Suppressor macrophage treated with lipopolysaccharide for 4 hours (primary cell): ENCODE measurements around the gene RAB3IL1.

Source experiments
- DNase-seq: peaks from one replicate; pipeline ENCODE4 v3.0.0-alpha.2; 2020

Gene RAB3IL1

DNA sequence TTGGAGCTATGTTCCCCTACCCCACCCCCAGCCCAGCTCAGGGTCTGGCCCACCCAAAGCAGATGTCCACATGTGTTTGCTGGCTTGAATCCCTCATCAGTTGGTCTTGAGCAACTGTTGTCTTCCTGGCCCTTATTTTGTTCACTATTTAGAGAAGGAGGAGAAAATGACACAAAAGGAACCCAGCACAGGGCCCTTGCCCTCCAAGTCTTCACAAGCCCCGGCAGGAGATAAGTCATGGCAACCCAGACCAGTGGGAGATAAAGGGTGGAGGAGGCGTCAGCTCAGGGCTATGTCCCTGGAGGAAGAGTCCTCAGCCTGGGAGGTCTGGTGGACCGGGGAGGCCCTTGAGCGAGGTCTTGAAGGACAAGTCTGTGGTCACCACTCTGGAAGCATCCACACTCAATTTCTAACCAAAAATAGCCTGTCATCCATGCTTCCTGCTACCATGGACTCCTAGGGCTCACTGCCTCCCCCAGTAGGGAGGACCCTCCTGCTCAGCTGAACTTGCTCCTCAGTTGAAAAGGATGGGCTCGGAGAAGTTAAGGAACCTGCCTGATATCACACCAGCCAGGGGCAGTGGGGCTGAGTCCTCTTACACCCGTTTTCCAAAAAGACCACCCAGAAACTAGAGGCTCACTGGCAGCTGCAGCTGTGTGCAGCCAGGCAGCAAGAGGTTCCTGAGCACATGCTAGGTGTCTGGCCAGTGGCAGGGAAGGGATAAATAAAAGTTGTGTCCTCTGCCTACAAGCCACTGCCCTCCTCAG is 1.8 kb upstream of the RAB3IL1 start:
- no peak for DNase-seq

- no peak for DNase-seq
Observed at GRCh38 chr11:61918251-61918937, 1.0 kb upstream of the RAB3IL1 start.

DNA sequence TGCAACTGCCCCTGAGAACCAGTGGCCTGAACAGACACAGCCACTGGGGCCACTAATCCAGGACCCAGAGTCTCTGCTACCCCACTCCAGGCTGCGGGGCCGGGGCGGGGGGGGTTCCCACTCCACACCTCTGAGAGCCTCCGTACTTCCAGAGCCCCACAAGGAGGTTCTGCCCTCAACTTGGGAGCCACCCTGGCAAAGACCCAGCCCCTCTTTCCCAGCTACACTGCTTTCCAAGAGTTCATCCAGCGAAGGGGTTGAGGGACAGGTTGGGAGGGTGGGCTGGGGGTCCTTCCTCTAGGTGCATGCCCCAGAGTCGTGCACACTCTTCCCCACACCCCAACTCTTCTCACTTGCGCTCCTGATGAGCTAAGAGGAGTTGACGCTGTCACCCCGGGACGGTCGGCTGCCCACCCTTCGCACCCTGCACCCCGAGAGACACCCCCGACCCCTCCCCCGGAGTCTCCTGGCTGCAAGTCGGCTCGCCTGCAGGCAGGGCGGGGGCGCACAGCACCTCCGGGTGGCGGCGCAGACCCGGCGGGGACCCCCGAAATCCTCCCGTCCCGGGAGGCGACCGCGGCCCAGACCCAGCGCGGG is 531 bp downstream of the RAB3IL1 start:
- DNase-seq = no peak

DNA sequence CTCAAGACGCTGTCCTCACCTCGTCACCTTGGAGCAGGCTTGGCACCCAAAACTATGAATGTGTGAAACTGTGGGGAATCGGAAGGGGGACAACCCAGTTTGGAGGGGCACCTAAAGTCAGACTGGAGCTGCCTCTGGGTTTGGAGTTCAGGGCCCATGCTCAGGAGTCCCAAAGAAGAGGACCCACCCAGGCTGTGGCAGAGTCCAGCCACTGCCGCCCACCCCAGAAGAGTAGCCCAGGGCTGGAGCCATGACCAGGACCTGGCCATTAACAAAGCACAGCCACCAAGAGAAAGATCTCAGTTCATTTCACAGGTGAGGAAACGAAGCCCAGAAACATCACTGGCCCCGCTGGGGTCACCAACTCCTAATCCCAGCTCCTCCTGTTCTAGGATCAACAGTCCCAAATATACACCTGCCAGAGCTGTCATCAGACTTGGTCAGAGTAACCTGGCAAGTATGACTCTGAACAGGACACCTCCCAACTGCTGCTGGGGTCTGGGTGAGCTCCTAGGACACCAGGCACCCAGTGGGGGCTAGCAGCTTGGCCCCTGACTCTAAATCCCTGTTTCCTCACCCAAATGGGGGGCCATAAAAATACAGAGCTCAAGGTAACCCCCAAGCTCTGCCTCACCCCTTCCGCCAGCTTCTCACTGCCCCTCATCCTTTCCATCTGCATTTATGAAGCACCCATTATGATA is 2.7 kb downstream of the RAB3IL1 start:
- no peak for DNase-seq

- no peak for DNase-seq
Observed at GRCh38 chr11:61913699-61914395, 3.5 kb downstream of the RAB3IL1 start.

DNA sequence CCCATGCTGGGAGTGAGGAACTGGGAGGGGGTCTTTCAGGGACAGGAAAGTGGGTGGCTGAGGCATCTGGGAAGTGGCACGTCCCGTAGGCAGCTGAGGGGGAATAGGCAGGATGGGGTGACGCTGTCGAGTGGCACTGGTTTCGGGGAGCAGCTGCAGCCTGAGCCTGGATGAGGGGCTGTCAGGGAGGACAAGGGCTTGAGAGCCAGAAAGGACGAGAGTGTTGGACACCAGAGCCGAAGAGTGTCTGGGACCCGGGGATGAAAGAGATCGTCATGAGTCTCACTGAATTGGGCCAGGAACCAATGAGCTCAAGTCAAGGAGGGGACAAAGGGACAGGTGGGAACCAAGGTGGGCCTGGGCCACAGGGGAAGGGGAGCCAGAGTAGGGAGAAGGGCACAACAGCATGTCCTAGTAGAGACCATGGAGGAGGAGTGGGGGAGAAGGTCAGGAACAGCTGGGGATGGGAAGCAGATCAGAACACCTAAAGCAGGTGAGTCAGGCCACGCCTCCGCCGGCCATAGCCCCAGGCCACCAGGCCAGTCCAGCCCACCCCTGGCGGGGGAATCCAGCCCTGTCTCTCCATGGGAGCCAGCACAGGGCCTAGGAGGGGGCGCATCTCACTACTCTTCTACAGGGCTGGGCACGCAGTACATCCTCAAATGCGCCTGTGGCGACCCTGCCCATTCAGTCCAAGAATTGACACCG is 4.2 kb downstream of the RAB3IL1 start:
- DNase-seq = no peak

- peak; percentile 87 for DNase-seq
Observed at GRCh38 chr11:61912530-61912898, 4.9 kb downstream of the RAB3IL1 start.

GRCh38 chr11:61911701-61912529 is 5.5 kb downstream of the RAB3IL1 start:
- DNase-seq = no peak

DNA sequence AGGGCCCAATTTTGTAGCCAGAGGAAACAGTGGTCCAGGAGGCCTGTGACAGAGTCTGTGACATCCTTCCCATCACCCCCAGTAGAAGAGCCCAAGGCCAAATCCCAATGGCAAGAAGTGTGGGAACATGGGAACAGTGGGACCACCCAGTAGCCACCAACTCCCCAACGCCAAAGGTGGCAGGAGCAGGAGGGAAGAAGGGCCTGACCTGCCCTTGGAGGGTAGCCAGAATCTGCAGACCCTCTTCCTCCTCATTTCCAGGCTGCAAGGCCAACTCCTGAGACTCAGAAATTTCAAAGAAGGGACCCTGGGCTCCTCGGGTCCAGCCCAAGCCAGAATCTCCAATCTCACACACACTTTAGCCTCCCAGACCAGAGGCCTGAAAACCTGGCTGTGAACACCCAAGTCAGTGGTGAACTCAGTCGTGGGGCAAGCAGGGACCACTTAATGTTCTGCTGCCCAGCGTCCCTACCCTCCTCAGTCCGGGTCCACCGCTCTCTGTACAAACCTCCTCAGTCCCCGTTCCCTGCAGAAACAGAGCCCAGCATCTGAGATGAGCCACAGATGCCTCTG is 6.2 kb downstream of the RAB3IL1 start:
- no peak for DNase-seq

DNA sequence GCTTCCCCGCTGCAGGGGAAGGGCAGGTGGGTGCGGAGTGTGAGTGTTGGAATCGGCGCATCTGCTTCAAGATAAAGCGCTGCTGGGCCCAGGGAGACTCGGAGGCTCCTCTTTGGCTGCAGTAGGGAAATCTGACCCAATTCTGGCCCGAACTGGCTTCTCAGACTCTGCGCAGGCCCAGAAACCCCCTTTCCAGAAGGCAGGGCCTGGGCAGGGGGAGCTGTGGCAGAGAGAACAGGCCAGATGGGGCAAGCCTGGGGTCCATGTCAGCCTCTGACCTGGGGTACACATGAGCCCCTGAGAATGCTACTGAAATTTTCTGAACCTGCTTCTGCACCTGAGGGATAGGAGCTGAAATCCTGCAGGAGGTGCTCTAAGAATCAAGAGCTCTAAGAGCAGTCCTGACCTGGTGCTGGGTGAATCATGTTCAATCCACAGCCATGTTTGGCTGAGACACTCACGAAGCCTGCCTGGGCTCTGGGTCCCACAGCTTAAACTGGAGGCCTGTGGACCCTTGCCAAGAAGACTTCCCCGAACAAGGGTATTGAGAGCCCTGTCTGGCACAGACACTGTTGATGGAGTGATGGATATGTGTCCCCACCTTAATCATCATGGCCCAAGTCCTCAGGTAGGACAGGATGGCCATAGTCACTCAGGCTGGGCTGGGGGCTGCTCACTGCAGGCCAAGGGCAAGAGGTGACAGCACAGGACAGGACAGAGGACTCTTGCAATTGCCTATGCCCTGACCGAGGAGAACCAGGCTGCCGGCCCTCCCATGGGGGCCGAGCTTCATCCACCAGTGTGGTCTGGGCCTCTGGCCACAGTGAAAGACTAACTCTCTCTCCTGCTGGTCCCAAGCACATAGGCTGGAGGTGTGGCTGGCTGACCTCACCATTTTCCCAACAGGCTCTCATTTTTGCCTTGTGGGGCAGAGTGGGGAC is 6.9 kb downstream of the RAB3IL1 start:
- no peak for DNase-seq

DNA sequence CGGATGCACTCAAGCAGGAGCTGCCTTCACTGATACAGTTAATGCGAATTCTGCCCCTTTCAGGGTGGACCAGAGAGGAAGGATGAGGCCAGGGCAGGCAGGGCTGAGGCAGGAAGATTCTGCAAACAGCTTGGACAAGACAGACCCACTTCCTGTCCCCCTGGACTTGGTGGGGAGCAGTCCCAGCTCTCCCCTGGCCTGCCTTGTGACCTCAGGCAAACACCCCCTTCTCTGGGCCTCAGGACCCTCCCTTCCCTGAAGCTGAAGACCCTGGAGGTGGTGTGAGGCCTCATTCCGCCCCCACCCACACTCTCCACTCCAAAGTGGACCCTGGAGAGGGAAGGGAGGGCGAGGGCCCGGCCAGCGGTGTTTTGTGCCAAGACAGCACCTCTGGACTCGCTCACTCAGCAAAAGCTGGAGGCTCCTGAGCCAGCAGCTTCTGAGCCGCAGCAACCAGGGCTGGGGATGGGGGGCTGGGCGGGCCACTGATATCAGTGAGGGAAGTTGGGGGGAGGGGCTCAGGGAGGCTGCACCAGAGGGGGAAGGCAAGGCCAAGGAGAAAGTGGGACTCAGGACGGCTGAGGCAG is 8.5 kb downstream of the RAB3IL1 start:
- DNase-seq = no peak

GRCh38 chr11:61907871-61908729 is 9.3 kb downstream of the RAB3IL1 start:
- no peak for DNase-seq

DNA sequence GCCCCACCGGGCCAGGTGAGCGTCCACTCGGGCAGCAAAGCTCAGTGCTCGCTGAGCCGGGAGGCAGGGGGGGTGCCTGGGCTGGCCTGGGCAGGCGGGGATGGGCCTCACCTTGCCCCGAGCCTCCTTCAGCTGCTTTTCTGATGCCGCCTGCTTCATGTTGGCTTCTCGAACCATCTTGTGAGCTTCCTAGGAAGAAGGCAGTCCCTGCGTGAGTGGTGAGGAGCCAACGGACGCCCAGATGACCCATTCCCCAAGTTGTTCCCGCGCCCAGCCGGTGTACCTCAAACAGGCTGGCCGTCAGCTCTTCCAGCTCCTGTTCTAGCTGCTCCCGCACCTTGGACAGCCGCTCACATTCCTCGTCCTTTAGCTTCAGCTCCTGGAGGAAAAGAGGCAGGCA is 10.1 kb downstream of the RAB3IL1 start:
- DNase-seq = no peak

DNA sequence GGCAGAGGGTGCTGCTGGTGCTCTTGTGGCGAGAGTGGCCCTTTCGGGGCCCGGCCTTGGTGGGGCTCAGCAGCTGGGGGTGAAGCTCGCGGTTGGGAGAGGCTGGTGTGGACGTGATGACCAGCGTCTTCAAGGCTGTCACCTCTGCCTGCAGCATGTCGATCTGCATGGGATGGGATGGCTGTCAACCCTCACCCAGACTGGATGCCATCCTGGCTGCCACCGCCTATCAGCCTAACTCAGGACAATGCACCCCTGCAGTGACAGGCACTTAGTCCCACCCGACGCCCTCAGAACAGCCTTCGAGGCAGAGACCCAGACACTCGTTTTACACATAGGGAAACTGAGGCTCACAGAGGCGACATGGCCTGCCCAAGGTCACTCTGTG is 10.8 kb downstream of the RAB3IL1 start:
- no peak for DNase-seq

- no peak for DNase-seq
Observed at GRCh38 chr11:61905801-61906521, 11.4 kb downstream of the RAB3IL1 start.

DNA sequence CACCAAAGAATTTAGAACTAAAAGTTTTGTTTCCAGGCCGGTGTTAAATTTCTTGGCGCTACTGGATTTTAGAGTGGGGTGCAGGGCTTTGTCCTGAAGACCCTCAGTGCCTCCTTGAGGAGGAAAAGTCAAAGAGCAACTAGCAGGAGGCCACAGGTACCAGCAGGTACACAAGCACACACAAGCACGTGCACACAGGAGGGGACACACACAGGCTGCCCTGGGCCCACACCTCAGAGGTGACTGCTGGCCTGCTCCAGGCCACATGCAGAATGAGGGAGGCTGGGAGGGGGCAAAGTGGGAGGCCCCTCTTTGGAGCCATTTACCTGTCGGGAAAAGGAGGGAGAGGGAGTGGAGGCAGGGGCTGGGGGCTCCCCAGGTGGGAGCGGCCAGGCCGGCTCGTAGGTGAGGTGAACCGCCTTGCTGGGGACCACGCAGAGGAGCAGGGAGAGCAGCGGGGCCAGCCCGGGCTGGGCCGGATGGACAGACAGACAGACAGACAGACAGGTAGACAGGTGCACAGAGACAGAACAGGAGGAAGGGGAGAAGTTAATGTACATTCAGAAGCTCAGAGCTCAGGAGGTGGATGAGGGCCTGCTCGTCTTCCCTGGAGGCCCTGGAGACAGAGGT is 12.2 kb downstream of the RAB3IL1 start:
- no peak for DNase-seq

DNA sequence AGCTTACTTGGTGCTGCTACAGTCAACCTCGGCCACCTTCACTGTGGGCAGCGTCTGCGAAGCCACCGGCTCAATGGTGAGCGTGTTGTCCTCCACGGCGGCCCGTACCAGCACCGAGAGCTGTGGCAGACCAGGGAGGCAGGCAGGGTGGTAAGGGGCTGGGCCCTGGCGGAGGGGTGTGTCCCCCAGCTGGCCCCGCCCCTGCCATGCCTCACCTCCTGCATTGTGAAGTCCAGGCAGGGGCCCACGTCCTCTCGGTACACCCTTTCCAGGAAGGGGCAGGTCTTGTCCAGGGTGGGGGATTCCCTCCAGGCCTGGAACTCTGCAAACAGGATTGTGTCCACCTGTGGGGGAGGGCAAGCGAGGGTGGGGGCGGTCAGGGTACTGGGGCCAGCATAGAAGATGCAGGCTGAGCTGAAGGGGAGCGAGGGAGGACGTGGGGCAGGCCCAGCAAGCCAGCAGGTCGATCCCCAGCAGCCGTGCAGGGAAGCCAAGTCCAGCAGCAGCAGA is 12.8 kb downstream of the RAB3IL1 start:
- no peak for DNase-seq
